Stimulated activated naive CD4-positive, alpha-beta T cell (primary cell): ENCODE measurements around the gene DYNLRB1.
A peak's percentile ranks its signal among the peaks of the same experiment; 100 is the strongest.
"Not testable (repeated sequence)": the region's sequence is repeated elsewhere in the genome, so short reads cannot be mapped to it uniquely, and the experiment has no call there.

Experiments used
- DNase-seq, 6 experiments: peaks; one replicate each; lab custom pipeline; 2025; lab: John Stamatoyannopoulos, UW

Gene DYNLRB1

GRCh38 chr20:34516247-34517113, at the start of gene DYNLRB1:
Gene DYNLRB1 (plus strand): TSS chr20:34516422. CDS start chr20:34516459, 37 bp downstream.
- peak; percentile 87 to 94 (median 92) for DNase-seq

DNA sequence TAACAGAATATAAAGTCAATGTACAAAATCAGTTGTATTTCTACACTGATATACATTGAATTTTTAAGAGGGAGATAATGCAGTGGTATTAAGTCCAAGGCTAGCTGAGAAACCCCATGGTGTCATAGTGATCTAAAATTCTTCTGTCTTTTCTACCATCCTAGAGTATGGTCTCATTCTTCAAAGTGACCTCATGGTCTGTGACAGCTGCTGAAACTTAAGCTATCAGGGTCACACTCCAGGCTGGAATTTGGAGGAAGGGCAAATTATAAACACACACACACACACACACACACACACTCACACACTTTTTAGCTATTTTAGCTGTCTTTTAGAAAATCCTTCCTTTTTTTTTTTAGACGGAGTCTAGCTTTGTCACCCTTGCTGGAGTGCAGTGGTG, 47.3 kb upstream of the DYNLRB1 start:
- DNase-seq, result no peak

GRCh38 chr20:34472246-34472925, 43.8 kb upstream of the DYNLRB1 start:
- DNase-seq, result no peak

- DNase-seq, result peak in 2 of 6 experiments; percentile 4 to 6
Observed at GRCh38 chr20:34473262-34473883, 42.8 kb upstream of the DYNLRB1 start.

GRCh38 chr20:34475979-34476736, 40.1 kb upstream of the DYNLRB1 start:
- peak in 3 of 6 experiments; percentile 3 to 9 (median 5) for DNase-seq

- DNase-seq, result no peak
Observed at GRCh38 chr20:34479627-34480026, 36.6 kb upstream of the DYNLRB1 start.

DNA sequence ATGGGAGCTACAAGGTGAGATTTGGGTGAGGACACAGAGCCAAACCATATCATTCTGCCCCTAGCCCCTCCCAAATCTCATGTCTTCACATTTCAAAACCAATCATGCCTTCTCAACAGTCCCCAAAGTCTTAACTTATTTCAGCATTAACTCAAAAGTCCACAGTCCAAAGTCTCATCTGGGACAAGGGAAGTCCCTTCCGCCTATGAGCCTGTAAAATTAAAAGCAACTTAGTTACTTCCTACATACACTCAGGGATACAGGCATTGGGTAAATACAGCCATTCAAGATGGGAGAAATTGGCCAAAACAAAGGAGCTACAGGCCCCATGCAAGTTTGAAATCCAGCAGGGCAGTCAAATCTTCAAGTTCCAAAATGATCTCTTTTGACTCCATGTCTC, 34.1 kb upstream of the DYNLRB1 start:
- not testable (repeated sequence) for DNase-seq

DNA sequence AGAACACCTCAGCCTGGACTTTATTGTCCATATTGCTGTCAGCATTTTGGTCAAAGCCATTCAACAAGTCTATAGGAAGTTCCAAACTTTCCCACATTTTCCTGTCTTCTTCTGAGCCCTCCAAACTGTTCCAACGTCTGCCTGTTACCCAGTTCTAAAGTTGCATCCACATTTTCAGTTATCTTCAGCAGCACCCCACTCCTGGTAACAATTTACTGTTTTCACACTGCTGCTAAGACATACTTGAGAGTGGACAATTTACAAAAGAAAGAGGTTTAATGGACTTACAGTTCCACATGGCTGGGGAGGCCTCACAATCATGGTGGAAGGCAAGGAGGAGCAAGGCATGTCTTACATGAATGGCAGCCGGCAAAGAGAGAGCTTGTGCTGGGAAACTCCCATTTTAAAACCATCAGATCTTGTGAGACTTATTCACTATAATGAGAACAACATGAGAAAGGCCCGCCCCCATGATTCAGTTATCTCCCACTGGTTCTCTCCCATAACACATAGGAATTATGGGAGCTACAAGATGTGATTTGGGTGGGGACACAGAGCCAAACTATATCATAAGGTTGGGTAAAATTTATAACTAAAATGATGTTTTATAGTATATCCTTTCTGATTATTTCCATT, 32.5 kb upstream of the DYNLRB1 start:
- DNase-seq, result not testable (repeated sequence)

GRCh38 chr20:34485068-34485634, 31.1 kb upstream of the DYNLRB1 start:
- no peak for DNase-seq

- no peak for DNase-seq
Observed at GRCh38 chr20:34491226-34491931, 24.8 kb upstream of the DYNLRB1 start.

DNA sequence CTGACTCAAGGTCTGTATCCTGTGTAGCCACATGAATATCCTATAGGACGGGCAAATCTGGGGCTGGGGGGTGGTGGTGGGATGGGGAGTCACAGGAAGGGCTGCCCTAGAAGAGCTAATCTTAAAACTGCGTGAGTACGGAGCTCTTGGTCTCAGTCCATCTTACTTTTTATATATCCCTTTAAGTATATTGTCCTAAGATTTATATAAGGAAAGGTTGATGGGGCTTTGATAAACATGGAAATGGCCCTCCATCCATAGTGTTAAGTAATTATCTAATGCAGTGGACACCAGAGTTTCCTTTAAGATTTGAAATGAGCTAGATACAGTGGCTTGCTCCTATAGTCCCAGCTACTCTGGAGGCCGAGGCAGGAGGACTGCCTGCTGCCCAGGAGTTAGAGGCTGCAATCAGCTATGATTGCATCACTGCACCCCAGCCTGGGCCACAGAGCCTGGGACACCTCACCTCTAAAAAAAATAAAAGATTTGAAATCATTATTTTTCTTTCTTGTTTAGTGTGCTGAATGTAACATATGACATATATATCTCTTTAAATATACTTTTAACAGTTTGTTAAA, 24.2 kb upstream of the DYNLRB1 start:
- no peak for DNase-seq

- DNase-seq, result no peak
Observed at GRCh38 chr20:34493646-34494045, 22.6 kb upstream of the DYNLRB1 start.

DNA sequence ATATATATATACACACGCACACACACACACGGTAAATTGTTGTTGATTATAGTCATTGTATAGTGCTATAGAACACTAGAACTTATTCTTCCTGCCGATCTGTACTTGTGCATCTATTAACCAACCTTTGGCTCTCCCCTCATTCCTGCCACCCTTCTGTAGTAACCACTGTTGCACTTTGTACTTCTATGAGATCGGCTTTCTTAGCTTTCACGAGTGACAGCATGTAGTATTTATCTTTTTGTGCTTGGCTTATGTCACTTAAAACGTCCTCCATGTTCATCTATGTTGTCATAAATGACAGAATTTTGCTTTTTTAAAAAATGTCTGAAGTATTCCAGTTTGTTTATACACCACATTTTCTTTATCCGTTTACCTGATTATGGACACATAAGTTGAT, 20.9 kb upstream of the DYNLRB1 start:
- no peak for DNase-seq

GRCh38 chr20:34495916-34496315, 20.3 kb upstream of the DYNLRB1 start:
- no peak for DNase-seq

- DNase-seq, result not testable (repeated sequence)
Observed at GRCh38 chr20:34497596-34497995, 18.6 kb upstream of the DYNLRB1 start.

- no peak for DNase-seq
Observed at GRCh38 chr20:34500823-34501222, 15.4 kb upstream of the DYNLRB1 start.

- no peak for DNase-seq
Observed at GRCh38 chr20:34506480-34506879, 9.7 kb upstream of the DYNLRB1 start.

GRCh38 chr20:34507702-34508413, 8.4 kb upstream of the DYNLRB1 start:
- no peak for DNase-seq

- DNase-seq, result no peak
Observed at GRCh38 chr20:34510575-34510974, 5.6 kb upstream of the DYNLRB1 start.

DNA sequence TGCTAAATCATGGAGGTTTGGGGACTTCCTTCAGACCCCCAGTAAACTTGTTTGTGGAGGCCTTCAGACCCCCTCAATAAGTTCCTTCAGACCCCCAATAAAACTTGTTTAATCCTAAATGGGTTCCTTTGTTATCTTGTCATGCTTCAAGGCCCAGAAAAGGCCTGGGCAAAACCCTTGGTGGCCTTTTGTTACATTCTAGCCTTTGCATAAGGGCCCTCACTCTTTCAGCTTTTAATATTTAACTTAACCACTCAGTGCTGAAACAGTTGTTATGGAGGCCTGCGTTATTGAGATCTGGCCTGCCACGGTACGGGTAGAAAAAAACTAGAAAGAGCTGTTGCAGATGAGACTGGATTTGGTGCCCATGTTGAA, 4.3 kb upstream of the DYNLRB1 start:
- no peak for DNase-seq
